PC-3 (cell line): ENCODE data around the gene DGKI. TPM values are rescaled to one million over a fixed set of nuclear protein-coding genes. Genes with fewer than 3 reads are reported as not detected.

Experiments used
- ATAC-seq: fragments of 200-7000 bp; cut with Tn5 transposase; 2 replicates; pipeline ENCODE4 v1.9.1; 2020; ENCODE audit warnings: mild to moderate bottlenecking, moderate library complexity
- BruUV-seq: library from RNA; stranded (reverse); fragments of 400-500 nt; replicated peaks from 2 replicates; lab custom pipeline; 2021; lab: Mats Ljungman, UMichigan
- CTCF ChIA-PET: fragments of 300-600 bp; sonication (Branson Sonifier 250); formaldehyde crosslinking; loops from one replicate; lab custom pipeline; 2022; ENCODE audit warnings: antibody characterized with exemption; lab: Charles Lee
- POLR2A ChIA-PET: fragments of 300-600 bp; sonication (Branson Sonifier 250); formaldehyde crosslinking; loops from one replicate; lab custom pipeline; 2022; ENCODE audit warnings: antibody characterized with exemption; ENCODE audit not compliant: unreplicated experiment; lab: Charles Lee
- DNase-seq: peaks from one replicate; pipeline ENCODE4 v3.0.0-alpha.2; 2015
- H2AFZ ChIP-seq: fragments of 300-600 bp; sonication (generic); 2 replicates; pipeline ENCODE4 v1.6.0; 2016; ENCODE audit warnings: antibody characterized with exemption, low read length
- H3F3A ChIP-seq: fragments of 300-600 bp; sonication (generic); one replicate; pipeline ENCODE4 v1.6.0; 2017; ENCODE audit warnings: antibody characterized with exemption, low read length, control low read depth, mild to moderate bottlenecking; ENCODE audit not compliant: unreplicated experiment
- H3K27ac ChIP-seq: fragments of 300-600 bp; sonication (generic); 2 replicates; pipeline ENCODE4 v1.5.1; 2016; ENCODE audit warnings: mild to moderate bottlenecking, low read length
- H3K27me3 ChIP-seq: fragments of 300-600 bp; sonication (generic); 2 replicates; pipeline ENCODE4 v1.6.1; 2016; ENCODE audit warnings: low read length, mixed read lengths
- H3K36me3 ChIP-seq: fragments of 300-600 bp; sonication (generic); 2 replicates; pipeline ENCODE4 v1.6.1; 2016; ENCODE audit warnings: low read depth, mixed run types, low read length, mixed read lengths
- H3K4me1 ChIP-seq: fragments of 300-600 bp; sonication (generic); 2 replicates; pipeline ENCODE4 v1.5.1; 2016; ENCODE audit warnings: low read length; ENCODE audit not compliant: insufficient read depth
- H3K4me2 ChIP-seq: fragments of 300-600 bp; sonication (generic); 2 replicates; pipeline ENCODE4 v1.6.0; 2016; ENCODE audit warnings: low read length
- H3K4me3 ChIP-seq: fragments of 300-600 bp; sonication (generic); 2 replicates; pipeline ENCODE4 v1.5.1; 2016; ENCODE audit warnings: mild to moderate bottlenecking, low read length, mixed read lengths
- H3K79me2 ChIP-seq: fragments of 300-600 bp; sonication (generic); 2 replicates; pipeline ENCODE4 v1.6.1; 2017; ENCODE audit warnings: low read length, mixed read lengths
- H3K9ac ChIP-seq: fragments of 300-600 bp; sonication (generic); 2 replicates; pipeline ENCODE4 v1.6.0; 2016; ENCODE audit warnings: mild to moderate bottlenecking, low read length
- H3K9me2 ChIP-seq: fragments of 300-600 bp; sonication (generic); replicated peaks from 2 replicates; pipeline ENCODE4 v1.6.1; 2016; ENCODE audit warnings: mixed run types, low read length, mixed read lengths
- H3K9me3 ChIP-seq: fragments of 300-600 bp; sonication (generic); 2 replicates; pipeline ENCODE4 v1.6.1; 2016; ENCODE audit warnings: low read length, mixed read lengths
- H4K20me1 ChIP-seq: fragments of 300-600 bp; sonication (generic); 2 replicates; pipeline ENCODE4 v1.6.1; 2016; ENCODE audit warnings: low read length, mixed read lengths
- EZH2 ChIP-seq: fragments of 300-600 bp; sonication (generic); IDR thresholded peaks from one replicate; pipeline ENCODE4 v1.6.1; 2017; ENCODE audit warnings: antibody characterized with exemption, mild to moderate bottlenecking, low read length; ENCODE audit not compliant: unreplicated experiment
- EZH2phosphoT487 ChIP-seq: fragments of 300-600 bp; sonication (generic); IDR thresholded peaks from 2 replicates; pipeline ENCODE4 v1.6.1; 2018; ENCODE audit warnings: mild to moderate bottlenecking, antibody characterized with exemption, low read length, borderline replicate concordance
- intact Hi-C: fragments of 100-400 bp; cut with micrococcal nuclease; formaldehyde crosslinking; loops from 2 replicates; pipeline ENCODE4 v1.9.0; 2023
- total RNA-seq: library from RNA; depleted of rRNA; stranded (reverse); fragments of >200 nt; gene quantifications from 2 replicates; pipeline ENCODE4 v1.2.3, GENCODE V29; 2014
- TF ChIP-seq, protein P1 (sequence below): fragments of 300-600 bp; sonication (generic); conservative IDR thresholded peaks from 2 replicates; pipeline ENCODE4 v1.5.1; 2017; ENCODE audit warnings: antibody characterized with exemption, low read depth, mild to moderate bottlenecking, low read length

The DGKI gene
- total RNA-seq, 1 experiment from 2014 or later: not detected

DNA sequence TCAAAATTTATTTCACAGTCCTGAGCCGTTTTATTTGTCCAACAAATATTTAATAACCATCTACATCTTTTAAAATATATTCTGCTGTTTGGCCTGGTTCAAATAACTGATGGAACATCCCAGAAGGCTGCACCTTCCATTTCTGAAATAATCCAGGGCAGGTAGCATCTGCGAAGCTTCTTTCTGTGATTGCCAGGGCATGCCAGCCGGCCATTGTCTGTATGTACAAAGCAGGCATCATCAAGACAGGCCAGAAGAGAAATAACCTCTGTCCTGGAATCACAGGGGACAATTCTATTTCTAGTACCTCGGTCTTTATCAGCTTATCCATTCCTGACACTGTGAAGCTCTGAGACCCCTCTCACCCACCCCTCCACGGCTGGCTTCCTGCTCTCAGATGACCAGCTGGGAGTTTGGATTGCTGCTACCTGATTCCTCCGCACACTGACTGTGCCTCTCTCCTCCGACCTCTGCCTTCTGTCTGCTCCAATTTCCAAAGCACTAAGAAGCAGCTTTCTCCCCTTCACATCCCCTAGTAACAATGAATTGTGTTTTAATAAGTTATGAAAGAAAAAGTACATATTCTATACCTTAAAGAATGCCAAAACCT is 8.0 kb downstream of the DGKI start:
- Histone ChIP-seq H3F3A (no peaks in the 10 kb centered on the region), H4K20me1 (no peaks in the 10 kb centered on the region), H3K36me3 (no peaks in the 10 kb centered on the region), H3K79me2 (no peaks in the 10 kb centered on the region), H3K27ac (no peak overlapping the region), H3K9ac (no peak overlapping the region), H3K27me3 (peaks cover 76% of the 10 kb centered on the region), H3K9me2 (no peaks in the 10 kb centered on the region), H3K9me3 (0 out of 2 replicates have a peak, but pooled peaks cover 2% of the 10 kb centered on the region), H2AFZ (no peak overlapping the region), H3K4me2 (no peak overlapping the region), H3K4me3 (no peak overlapping the region), H3K4me1 (no peaks in the 10 kb centered on the region)
- ATAC-seq: no peak
- DNase-seq: no peak
- ChIA-PET POLR2A (no interaction called here), CTCF (no interaction called here)
- no TSS peak for BruUV-seq
- TF ChIP-seq, protein P1, sequence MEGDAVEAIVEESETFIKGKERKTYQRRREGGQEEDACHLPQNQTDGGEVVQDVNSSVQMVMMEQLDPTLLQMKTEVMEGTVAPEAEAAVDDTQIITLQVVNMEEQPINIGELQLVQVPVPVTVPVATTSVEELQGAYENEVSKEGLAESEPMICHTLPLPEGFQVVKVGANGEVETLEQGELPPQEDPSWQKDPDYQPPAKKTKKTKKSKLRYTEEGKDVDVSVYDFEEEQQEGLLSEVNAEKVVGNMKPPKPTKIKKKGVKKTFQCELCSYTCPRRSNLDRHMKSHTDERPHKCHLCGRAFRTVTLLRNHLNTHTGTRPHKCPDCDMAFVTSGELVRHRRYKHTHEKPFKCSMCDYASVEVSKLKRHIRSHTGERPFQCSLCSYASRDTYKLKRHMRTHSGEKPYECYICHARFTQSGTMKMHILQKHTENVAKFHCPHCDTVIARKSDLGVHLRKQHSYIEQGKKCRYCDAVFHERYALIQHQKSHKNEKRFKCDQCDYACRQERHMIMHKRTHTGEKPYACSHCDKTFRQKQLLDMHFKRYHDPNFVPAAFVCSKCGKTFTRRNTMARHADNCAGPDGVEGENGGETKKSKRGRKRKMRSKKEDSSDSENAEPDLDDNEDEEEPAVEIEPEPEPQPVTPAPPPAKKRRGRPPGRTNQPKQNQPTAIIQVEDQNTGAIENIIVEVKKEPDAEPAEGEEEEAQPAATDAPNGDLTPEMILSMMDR: no peak
- TF ChIP-seq EZH2phosphoT487: no peak
- no peak for TF ChIP-seq EZH2
- intact Hi-C loops: no loop called here

DNA sequence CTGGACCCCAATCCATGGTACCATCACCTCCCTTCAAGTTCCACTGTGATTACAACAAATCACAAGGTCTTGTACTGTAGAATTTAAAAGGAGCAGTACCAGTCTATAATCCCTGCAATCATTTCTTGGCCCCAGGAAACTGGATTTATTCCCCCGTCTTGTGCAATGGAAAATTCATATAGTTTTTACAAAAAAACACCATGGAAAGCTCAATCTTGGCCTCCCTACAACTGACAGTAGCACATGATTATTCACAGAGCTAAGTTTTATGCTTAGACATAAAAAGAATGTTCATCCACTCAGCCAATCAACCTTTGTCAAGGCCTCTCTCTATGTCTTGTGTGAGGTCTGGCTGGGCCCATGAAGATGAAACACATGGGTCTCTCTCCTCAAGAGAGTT is 10.2 kb downstream of the DGKI start:
- BruUV-seq: no TSS peak
- POLR2A ChIA-PET: no interaction called here

DNA sequence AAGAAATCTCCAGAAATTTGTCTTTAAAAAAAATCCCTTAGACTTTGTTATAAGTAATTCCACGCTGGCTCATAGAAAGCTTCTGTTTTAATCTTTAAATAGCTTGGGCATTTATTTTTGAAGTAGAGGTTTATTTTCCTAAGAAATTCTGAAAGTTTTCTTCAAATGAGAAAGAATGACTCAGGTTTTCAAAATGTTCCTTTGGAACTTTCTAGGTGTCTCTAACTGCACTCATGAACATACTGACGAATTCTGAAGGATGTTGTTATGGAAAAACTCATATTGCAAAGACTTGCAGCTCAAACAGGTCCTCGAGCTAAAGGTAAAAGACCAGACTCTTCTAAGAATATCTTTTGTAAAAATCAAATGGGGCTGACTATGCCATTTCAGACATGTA is 10.7 kb downstream of the DGKI start:
- Histone ChIP-seq H3K27ac (no peak overlapping the region), H3K79me2 (no peaks in the 10 kb centered on the region), H3K4me1 (no peaks in the 10 kb centered on the region), H3F3A (no peaks in the 10 kb centered on the region), H3K9me2 (no peaks in the 10 kb centered on the region), H3K27me3 (peaks cover 51% of the 10 kb centered on the region), H3K9ac (no peak overlapping the region), H3K9me3 (0 out of 2 replicates have a peak, but pooled peaks cover 11% of the 10 kb centered on the region), H2AFZ (no peak overlapping the region), H4K20me1 (no peaks in the 10 kb centered on the region), H3K36me3 (no peaks in the 10 kb centered on the region), H3K4me2 (no peak overlapping the region), H3K4me3 (no peak overlapping the region)
- ATAC-seq (no peak), DNase-seq (no peak)
- ChIA-PET POLR2A (no interaction called here), CTCF (no interaction called here)
- BruUV-seq: no TSS peak
- intact Hi-C loops: no loop called here
- TF ChIP-seq EZH2phosphoT487 (no peak), EZH2 (no peak)
- TF ChIP-seq, protein P1: no peak

More for the DNA sequence above, 10.2 kb downstream of the DGKI start:
- intact Hi-C loops: no loop called here
- Histone ChIP-seq H3K4me2 (no peak overlapping the region), H3K79me2 (no peaks in the 10 kb centered on the region), H3K27me3 (peaks cover 55% of the 10 kb centered on the region), H3K4me3 (no peak overlapping the region), H3K27ac (no peak overlapping the region), H3K36me3 (no peaks in the 10 kb centered on the region), H2AFZ (no peak overlapping the region), H3K9me2 (no peaks in the 10 kb centered on the region), H4K20me1 (no peaks in the 10 kb centered on the region), H3K9ac (no peak overlapping the region), H3F3A (no peaks in the 10 kb centered on the region), H3K9me3 (0 out of 2 replicates have a peak, but pooled peaks cover 11% of the 10 kb centered on the region), H3K4me1 (no peaks in the 10 kb centered on the region)
- TF ChIP-seq EZH2: no peak
- DNase-seq (no peak), ATAC-seq (no peak)
- CTCF ChIA-PET: no interaction called here
